Activated CD4-positive, alpha-beta T cell treated with anti-CD3 and anti-CD28 coated beads, Interleukin-2, amount 10 ng/mL, durations not matched to agents 7 days and 5 days (primary cell): Measurements from ENCODE around the gene BRMS1L. TPM values are rescaled to one million over a fixed set of nuclear protein-coding genes. Genes with fewer than 3 reads are reported as not detected.

Experiments
- CTCF ChIA-PET: fragments of 350-600 bp; sonication (Branson Sonifier 250); formaldehyde crosslinking; loops from one replicate; lab custom pipeline; 2021; ENCODE audit warnings: antibody characterized with exemption; lab: Charles Lee
- POLR2A ChIA-PET: fragments of 350-600 bp; sonication (Branson Sonifier 250); formaldehyde crosslinking; loops from one replicate; lab custom pipeline; 2021; ENCODE audit warnings: antibody characterized with exemption; lab: Charles Lee
- DNase-seq: peaks from one replicate; pipeline ENCODE4 v3.0.0-alpha.2; 2020
- H3K27ac Mint-ChIP-seq: one replicate; pipeline ENCODE4 v1.8.0; 2021; ENCODE audit warnings: mild to moderate bottlenecking, moderate library complexity, mixed read lengths
- H3K27me3 Mint-ChIP-seq: one replicate; pipeline ENCODE4 v1.8.0; 2021; ENCODE audit warnings: mixed read lengths
- H3K36me3 Mint-ChIP-seq: one replicate; pipeline ENCODE4 v1.8.0; 2021; ENCODE audit warnings: low read depth, mixed read lengths
- H3K4me1 Mint-ChIP-seq: one replicate; pipeline ENCODE4 v1.8.0; 2021; ENCODE audit warnings: mixed read lengths
- H3K4me3 Mint-ChIP-seq: one replicate; pipeline ENCODE4 v1.8.0; 2021; ENCODE audit warnings: mild to moderate bottlenecking, moderate library complexity, mixed read lengths
- H3K9me3 Mint-ChIP-seq: one replicate; pipeline ENCODE4 v1.8.0; 2021; ENCODE audit warnings: mixed read lengths
- total RNA-seq, 2 experiments: library from RNA; stranded (reverse); gene quantifications; one replicate each; pipeline ENCODE4 v1.2.3, GENCODE V29; 2021

BRMS1L gene
- total RNA-seq, 2 experiments from 2014 or later: 4.8 to 4.9 TPM

- ChIA-PET CTCF (no interaction called here), POLR2A (no interaction called here)
- no peak for DNase-seq
- Mint-ChIP-seq H3K36me3 (peaks cover 18% of the 10 kb centered on the region), H3K4me1 (no peaks in the 10 kb centered on the region), H3K9me3 (peaks cover 6% of the 10 kb centered on the region), H3K4me3 (no peak overlapping the region), H3K27ac (no peak overlapping the region), H3K27me3 (no peaks in the 10 kb centered on the region)
Measured at GRCh38 chr14:35855876-35856481, 29.8 kb downstream of the BRMS1L start.

GRCh38 chr14:35858521-35859209 lies 32.5 kb downstream of the BRMS1L start:
- DNase-seq: no peak
- Mint-ChIP-seq H3K9me3 (no peaks in the 10 kb centered on the region), H3K4me3 (no peak overlapping the region), H3K27ac (no peak overlapping the region), H3K4me1 (no peaks in the 10 kb centered on the region), H3K27me3 (no peaks in the 10 kb centered on the region), H3K36me3 (peaks cover 14% of the 10 kb centered on the region)
- ChIA-PET CTCF (no interaction called here), POLR2A (interaction anchor here (0.6 kb wide), 1 partner anchor 397 kb away, joined by 7 read pairs; no protein-coding TSS in a partner anchor)

GRCh38 chr14:35861204-35861868 lies 35.2 kb downstream of the BRMS1L start:
- CTCF ChIA-PET: no interaction called here
- H3K36me3 Mint-ChIP-seq: peaks cover 23% of the 10 kb centered on the region
- H3K27me3 Mint-ChIP-seq: no peaks in the 10 kb centered on the region
- H3K4me3 Mint-ChIP-seq: no peak overlapping the region
- POLR2A ChIA-PET: no interaction called here
- H3K9me3 Mint-ChIP-seq: no peaks in the 10 kb centered on the region
- no peaks in the 10 kb centered on the region for H3K4me1 Mint-ChIP-seq
- no peak for DNase-seq
- no peak overlapping the region for H3K27ac Mint-ChIP-seq

GRCh38 chr14:35865611-35866324 lies 39.6 kb downstream of the BRMS1L start:
- no peak for DNase-seq
- Mint-ChIP-seq H3K27ac (no peak overlapping the region), H3K27me3 (no peaks in the 10 kb centered on the region), H3K36me3 (peaks cover 16% of the 10 kb centered on the region), H3K4me1 (no peaks in the 10 kb centered on the region), H3K9me3 (no peaks in the 10 kb centered on the region), H3K4me3 (no peak overlapping the region)
- CTCF ChIA-PET: no interaction called here
- POLR2A ChIA-PET: no interaction called here

- Mint-ChIP-seq H3K36me3 (peaks cover 16% of the 10 kb centered on the region), H3K27me3 (no peaks in the 10 kb centered on the region), H3K27ac (no peak overlapping the region), H3K4me1 (no peaks in the 10 kb centered on the region), H3K4me3 (no peak overlapping the region), H3K9me3 (no peaks in the 10 kb centered on the region)
- no peak for DNase-seq
- CTCF ChIA-PET: no interaction called here
- POLR2A ChIA-PET: no interaction called here
Measured at GRCh38 chr14:35866595-35867279, 40.6 kb downstream of the BRMS1L start.

GRCh38 chr14:35867280-35867629 lies 41.1 kb downstream of the BRMS1L start:
- POLR2A ChIA-PET: no interaction called here
- CTCF ChIA-PET: no interaction called here
- no peaks in the 10 kb centered on the region for H3K27me3 Mint-ChIP-seq
- no peak overlapping the region for H3K27ac Mint-ChIP-seq
- peaks cover 16% of the 10 kb centered on the region for H3K36me3 Mint-ChIP-seq
- DNase-seq: no peak
- H3K4me3 Mint-ChIP-seq: no peak overlapping the region
- H3K9me3 Mint-ChIP-seq: no peaks in the 10 kb centered on the region
- no peaks in the 10 kb centered on the region for H3K4me1 Mint-ChIP-seq

- H3K4me1 Mint-ChIP-seq: peaks cover 6% of the 10 kb centered on the region
- no peaks in the 10 kb centered on the region for H3K27me3 Mint-ChIP-seq
- ChIA-PET CTCF (no interaction called here), POLR2A (no interaction called here)
- no peaks in the 10 kb centered on the region for H3K9me3 Mint-ChIP-seq
- no peak overlapping the region for H3K27ac Mint-ChIP-seq
- no peak for DNase-seq
- H3K36me3 Mint-ChIP-seq: no peaks in the 10 kb centered on the region
- H3K4me3 Mint-ChIP-seq: no peak overlapping the region
Measured at GRCh38 chr14:35875296-35875695, 49.2 kb downstream of the BRMS1L start.

GRCh38 chr14:35877276-35877675 lies 51.1 kb downstream of the BRMS1L start:
- no peak for DNase-seq
- no peak overlapping the region for H3K27ac Mint-ChIP-seq
- H3K36me3 Mint-ChIP-seq: no peaks in the 10 kb centered on the region
- H3K27me3 Mint-ChIP-seq: no peaks in the 10 kb centered on the region
- ChIA-PET POLR2A (no interaction called here), CTCF (no interaction called here)
- no peaks in the 10 kb centered on the region for H3K9me3 Mint-ChIP-seq
- H3K4me3 Mint-ChIP-seq: no peak overlapping the region
- peaks cover 6% of the 10 kb centered on the region for H3K4me1 Mint-ChIP-seq

- no peaks in the 10 kb centered on the region for H3K9me3 Mint-ChIP-seq
- H3K4me3 Mint-ChIP-seq: no peak overlapping the region
- peaks cover 6% of the 10 kb centered on the region for H3K4me1 Mint-ChIP-seq
- ChIA-PET POLR2A (no interaction called here), CTCF (interaction anchor here (1.2 kb wide), 1 partner anchor 91 kb away, joined by 3 read pairs; no protein-coding TSS in a partner anchor)
- H3K27me3 Mint-ChIP-seq: no peaks in the 10 kb centered on the region
- no peaks in the 10 kb centered on the region for H3K36me3 Mint-ChIP-seq
- H3K27ac Mint-ChIP-seq: no peak overlapping the region
- no peak for DNase-seq
Measured at GRCh38 chr14:35878272-35879150, 52.4 kb downstream of the BRMS1L start.

GRCh38 chr14:35879151-35879648 lies 53.1 kb downstream of the BRMS1L start:
- CTCF ChIA-PET: interaction anchor here (1.0 to 1.2 kb wide), 2 partner anchors 92 to 190 kb away, joined by 3 read pairs; no protein-coding TSS in a partner anchor
- POLR2A ChIA-PET: no interaction called here
- Mint-ChIP-seq H3K36me3 (no peaks in the 10 kb centered on the region), H3K4me1 (peaks cover 6% of the 10 kb centered on the region), H3K9me3 (no peaks in the 10 kb centered on the region), H3K4me3 (no peak overlapping the region), H3K27ac (no peak overlapping the region), H3K27me3 (no peaks in the 10 kb centered on the region)
- no peak for DNase-seq

GRCh38 chr14:35879654-35880249 lies 53.6 kb downstream of the BRMS1L start:
- Mint-ChIP-seq H3K27ac (no peak overlapping the region), H3K27me3 (no peaks in the 10 kb centered on the region), H3K36me3 (no peaks in the 10 kb centered on the region), H3K4me3 (no peak overlapping the region), H3K4me1 (peaks cover 6% of the 10 kb centered on the region), H3K9me3 (no peaks in the 10 kb centered on the region)
- ChIA-PET POLR2A (no interaction called here), CTCF (interaction anchor here (1.0 kb wide), 1 partner anchor 190 kb away, joined by 3 read pairs; no protein-coding TSS in a partner anchor)
- no peak for DNase-seq
